ENCODE data around the gene ARSI.
"Not testable (repeated sequence)": the region's sequence is repeated elsewhere in the genome, so short reads cannot be mapped to it uniquely, and the experiment has no call there.

Gene ARSI

GRCh38 chr5:150248946-150249345 is 53.8 kb downstream of the ARSI start:
- FAIRE-seq (no peak), DNase-seq (ENCODE audit: insufficient read length, low spot score) (no peak)

- not testable (repeated sequence) for DNase-seq (ENCODE audit: insufficient read length, low spot score); FAIRE-seq
Observed at GRCh38 chr5:150248493-150248892, 54.2 kb downstream of the ARSI start.

GRCh38 chr5:150247726-150248125 is 55.0 kb downstream of the ARSI start:
- DNase-seq (ENCODE audit: insufficient read length, low spot score) (no peak), FAIRE-seq (no peak)

GRCh38 chr5:150246835-150247234 is 55.9 kb downstream of the ARSI start:
- no peak for DNase-seq (ENCODE audit: insufficient read length, low spot score)
- no peak for FAIRE-seq

GRCh38 chr5:150246429-150246828 is 56.3 kb downstream of the ARSI start:
- FAIRE-seq, result no peak
- DNase-seq (ENCODE audit: insufficient read length, low spot score), result no peak
